HCT116 (cell line): ENCODE measurements around the gene GGT5. TPM values are rescaled to one million over a fixed set of nuclear protein-coding genes. Genes with fewer than 3 reads are reported as not detected.

ENCODE experiments used
- ATAC-seq: fragments of 200-7000 bp; cut with Tn5 transposase; 2 replicates; pipeline ENCODE4 v1.9.1; 2020; ENCODE audit warnings: mild to moderate bottlenecking, moderate library complexity
- BruUV-seq: library from RNA; stranded (reverse); fragments of 400-500 nt; replicated peaks from 2 replicates; lab custom pipeline; 2021; lab: Mats Ljungman, UMichigan
- CTCF ChIA-PET: fragments of 300-600 bp; sonication (Branson Sonifier 250); formaldehyde crosslinking; loops from one replicate; lab custom pipeline; 2021; ENCODE audit warnings: antibody characterized with exemption; lab: Charles Lee
- POLR2A ChIA-PET: fragments of 300-600, 350-600 bp; sonication (Branson Sonifier 250); formaldehyde crosslinking; loops from one replicate; lab custom pipeline; 2021; ENCODE audit warnings: antibody characterized with exemption; lab: Charles Lee
- RAD21 ChIA-PET, 2 experiments: fragments of 300-600 bp; sonication (Branson Sonifier 250); formaldehyde crosslinking; loops; one replicate each; lab custom pipeline; 2023; ENCODE audit warnings: low total read pairs in 2 of 2; ENCODE audit not compliant: uncharacterized antibody in 2 of 2, unreplicated experiment in 2 of 2, low non-redundant PET in 1 of 2; lab: Charles Lee
- DNase-seq: peaks from one replicate; pipeline ENCODE4 v3.0.0-alpha.2; 2010; ENCODE audit warnings: low read depth, low spot score
- H2AFZ ChIP-seq: fragments of 200-600 bp; shearing (Covaris generic), sonication (generic); 2 replicates; pipeline ENCODE4 v1.6.1; 2017; ENCODE audit warnings: low read depth, mixed run types, mixed read lengths, antibody characterized with exemption, low read length; ENCODE audit not compliant: poor library complexity, severe bottlenecking
- H3K27ac ChIP-seq: 2 replicates; pipeline ENCODE4 v1.5.1; 2012; ENCODE audit warnings: low read depth, low read length
- H3K27me3 ChIP-seq: fragments of 200-600 bp; sonication (generic); 2 replicates; pipeline ENCODE4 v1.6.1; 2016; ENCODE audit warnings: mixed run types, low read length, mixed read lengths; ENCODE audit not compliant: insufficient read depth
- H3K36me3 ChIP-seq, 2 experiments: fragments of 200-500 bp in 1 of 2; fragments of 200-600 bp in 1 of 2; sonication (Bioruptor generic) in 1 of 2; sonication (generic) in 1 of 2; 2 replicates each; pipeline versions ENCODE4 v1.5.1 to v1.6.1; 2014 to 2016; ENCODE audit warnings: low read length in 2 of 2, inconsistent platforms in 1 of 2, mixed read lengths in 1 of 2, mixed run types in 1 of 2; ENCODE audit not compliant: insufficient read depth in 2 of 2, control insufficient read depth in 1 of 2
- H3K4me1 ChIP-seq, 2 experiments: fragments of 200-600 bp in 1 of 2; sonication (generic) in 1 of 2; 2 replicates each; pipeline versions ENCODE4 v1.5.1 to v1.6.1; 2012 to 2017; ENCODE audit warnings: low read length in 2 of 2, inconsistent platforms in 1 of 2, mild to moderate bottlenecking in 1 of 2, mixed read lengths in 1 of 2, mixed run types in 1 of 2, moderate library complexity in 1 of 2; ENCODE audit not compliant: insufficient read depth in 2 of 2, control insufficient read depth in 1 of 2
- H3K4me2 ChIP-seq: fragments of 200-600 bp; sonication (generic); 2 replicates; pipeline ENCODE4 v1.6.1; 2017; ENCODE audit warnings: mixed run types, low read length, mixed read lengths
- H3K4me3 ChIP-seq, 2 experiments: fragments of 200-600 bp in 1 of 2; sonication (generic) in 1 of 2; replicated peaks in 1 of 2; 2 replicates each; pipeline ENCODE4 v1.5.1; 2011 to 2016; ENCODE audit warnings: low read length in 2 of 2, control low read depth in 1 of 2, low read depth in 1 of 2, mild to moderate bottlenecking in 1 of 2, mixed read lengths in 1 of 2, mixed run types in 1 of 2
- H3K79me2 ChIP-seq: fragments of 200-600 bp; sonication (generic); 2 replicates; pipeline ENCODE4 v1.6.1; 2017; ENCODE audit warnings: mild to moderate bottlenecking, mixed run types, low read length, moderate library complexity, mixed read lengths; ENCODE audit not compliant: insufficient read depth
- H3K9ac ChIP-seq: fragments of 200-600 bp; sonication (generic); 2 replicates; pipeline ENCODE4 v1.6.1; 2016; ENCODE audit warnings: low read length, mixed read lengths
- H3K9me2 ChIP-seq: fragments of 200-600 bp; sonication (generic), shearing (Covaris generic); 2 replicates; pipeline ENCODE4 v1.6.1; 2017; ENCODE audit warnings: mixed run types, mild to moderate bottlenecking, moderate library complexity; ENCODE audit not compliant: insufficient read depth
- H3K9me3 ChIP-seq, 2 experiments: fragments of 200-500 bp in 1 of 2; fragments of 200-600 bp in 1 of 2; sonication (Bioruptor generic) in 1 of 2; sonication (generic) in 1 of 2; 2 replicates each; pipeline ENCODE4 v1.6.1; 2014 to 2017; ENCODE audit warnings: low read length in 2 of 2, mixed read lengths in 2 of 2, inconsistent platforms in 1 of 2, low read depth in 1 of 2, mild to moderate bottlenecking in 1 of 2, mixed run types in 1 of 2, moderate library complexity in 1 of 2; ENCODE audit not compliant: control insufficient read depth in 1 of 2, insufficient read depth in 1 of 2
- H4K20me1 ChIP-seq: fragments of 200-600 bp; sonication (generic), shearing (Covaris generic); 2 replicates; pipeline ENCODE4 v1.6.1; 2017; ENCODE audit warnings: mixed run types, mild to moderate bottlenecking, moderate library complexity; ENCODE audit not compliant: insufficient read depth
- ATF3 ChIP-seq: IDR thresholded peaks from 2 replicates; pipeline ENCODE4 v1.6.1; 2012
- CBX3 ChIP-seq: IDR thresholded peaks from 2 replicates; pipeline ENCODE4 v1.6.1; 2012; ENCODE audit warnings: low read depth
- CEBPB ChIP-seq: IDR thresholded peaks from 2 replicates; pipeline ENCODE4 v1.6.1; 2012; ENCODE audit warnings: low read depth
- CTCF ChIP-seq, 3 experiments: fragments of 200-600 bp in 1 of 3; sonication (generic) in 1 of 3; IDR thresholded peaks in 2 of 3; conservative IDR thresholded peaks in 1 of 3; 2 replicates each; pipeline ENCODE4 v1.5.1; 2012 to 2017; ENCODE audit warnings: low read depth in 2 of 3, low read length in 2 of 3, antibody characterized with exemption in 1 of 3, borderline replicate concordance in 1 of 3, control low read depth in 1 of 3, mild to moderate bottlenecking in 1 of 3, mixed read lengths in 1 of 3, mixed run types in 1 of 3, moderate library complexity in 1 of 3; ENCODE audit not compliant: insufficient read depth in 1 of 3
- EGR1 ChIP-seq: IDR thresholded peaks from 2 replicates; pipeline ENCODE4 v1.6.1; 2012; ENCODE audit warnings: low read depth
- EZH2 ChIP-seq: fragments of 200-600 bp; sonication (generic); IDR thresholded peaks from 2 replicates; pipeline ENCODE4 v1.6.1; 2017; ENCODE audit warnings: antibody characterized with exemption, mixed run types
- EZH2phosphoT487 ChIP-seq: fragments of 200-600 bp; IDR thresholded peaks from 2 replicates; pipeline ENCODE4 v1.6.1; 2018; ENCODE audit warnings: antibody characterized with exemption, borderline replicate concordance
- POLR2AphosphoS5 ChIP-seq: IDR thresholded peaks from 2 replicates; pipeline ENCODE4 v1.6.1; 2011; ENCODE audit warnings: mild to moderate bottlenecking, low read depth, low read length, moderate library complexity
- TCF7L2 ChIP-seq: IDR thresholded peaks from 2 replicates; pipeline ENCODE4 v1.7.0; 2011; ENCODE audit warnings: borderline replicate concordance, inconsistent platforms; ENCODE audit not compliant: insufficient read depth, insufficient read length; ENCODE audit errors: extremely low read depth
- ZBTB33 ChIP-seq: IDR thresholded peaks from 2 replicates; pipeline ENCODE4 v1.6.1; 2011; ENCODE audit warnings: mild to moderate bottlenecking, low read length, moderate library complexity; ENCODE audit not compliant: insufficient replicate concordance; ENCODE audit errors: extremely low read depth
- ZFX ChIP-seq: fragments of 450-650 bp; IDR thresholded peaks from 2 replicates; pipeline ENCODE4 v1.6.1; 2017
- intact Hi-C: fragments of 100-400 bp; cut with micrococcal nuclease; formaldehyde crosslinking; loops from 2 replicates; pipeline ENCODE4 v1.10.0; 2022
- total RNA-seq: library from RNA; stranded (reverse); gene quantifications from one replicate; pipeline ENCODE4 v1.2.1, GENCODE V29; 2021; ENCODE audit not compliant: unreplicated experiment

The GGT5 gene
- total RNA-seq, 1 experiment from 2014 or later = 0.57 TPM

GRCh38 chr22:24176040-24176439 is 68.8 kb downstream of the GGT5 start:
- no peak overlapping the region for H3K4me3 ChIP-seq
- H4K20me1 ChIP-seq = no peaks in the 10 kb centered on the region
- DNase-seq (no peak), ATAC-seq (no peak)
- TF ChIP-seq ATF3 (no peak), ZBTB33 (no peak)
- ChIA-PET CTCF (interaction anchor here (1.3 to 2.3 kb wide), 6 partner anchors 10 to 350 kb away, joined by 3 to 29 read pairs (median 6); no protein-coding TSS in a partner anchor), POLR2A (no interaction called here), RAD21 (no interaction called here)
- H3K9ac ChIP-seq = no peak overlapping the region
- H3K27ac ChIP-seq = no peak overlapping the region
- H2AFZ ChIP-seq = no peak overlapping the region
- no peaks in the 10 kb centered on the region for H3K9me2 ChIP-seq
- no peaks in the 10 kb centered on the region for H3K27me3 ChIP-seq
- peaks cover 0 to 6% of the 10 kb centered on the region in 2 experiments; a peak in 3 of 4 replicates for H3K36me3 ChIP-seq
- no peaks in the 10 kb centered on the region for H3K79me2 ChIP-seq
- H3K4me1 ChIP-seq = peaks cover 3% of the 10 kb centered on the region in 2 experiments; a peak in 2 of 4 replicates
- intact Hi-C loops = loop anchor here (5.0 kb wide), 1 partner anchor 194 kb away; the partner anchor contains the start of gene GSTT2
- H3K4me2 ChIP-seq = no peak overlapping the region
- no TSS peak for BruUV-seq
- H3K9me3 ChIP-seq = no peaks in the 10 kb centered on the region

GRCh38 chr22:24175160-24175808 is 69.6 kb downstream of the GGT5 start:
- no peak overlapping the region for H3K27ac ChIP-seq
- intact Hi-C loops = loop anchor here (5.0 kb wide), 1 partner anchor 193 kb away; the partner anchor contains the start of gene GSTT2
- no peak overlapping the region for H3K4me2 ChIP-seq
- H2AFZ ChIP-seq = no peak overlapping the region
- H3K4me1 ChIP-seq = no peaks in the 10 kb centered on the region
- POLR2A ChIA-PET = no interaction called here
- no peaks in the 10 kb centered on the region for H3K9me3 ChIP-seq
- BruUV-seq = no TSS peak
- DNase-seq (peak; percentile 31), ATAC-seq (peak; percentile 89)
- H3K36me3 ChIP-seq = peaks cover 0 to 6% of the 10 kb centered on the region in 2 experiments; a peak in 3 of 4 replicates
- H3K9me2 ChIP-seq = no peaks in the 10 kb centered on the region
- H3K4me3 ChIP-seq = no peak overlapping the region
- H4K20me1 ChIP-seq = no peaks in the 10 kb centered on the region
- no peaks in the 10 kb centered on the region for H3K27me3 ChIP-seq
- CTCF ChIA-PET = interaction anchor here (0.6 to 2.3 kb wide), 19 partner anchors 9 to 380 kb away, joined by 3 to 29 read pairs (median 4); partner anchors contain the start of genes CABIN1 and GUCD1
- no peak overlapping the region for H3K9ac ChIP-seq
- no peaks in the 10 kb centered on the region for H3K79me2 ChIP-seq
- RAD21 ChIA-PET = no interaction called here
- TF ChIP-seq ZBTB33 = no peak
- no peak for TF ChIP-seq POLR2AphosphoS5
- no peak for TF ChIP-seq CBX3
- no peak for TF ChIP-seq EGR1
- TF ChIP-seq EZH2 = no peak
- no peak for TF ChIP-seq CEBPB
- no peak for TF ChIP-seq TCF7L2
- TF ChIP-seq CTCF (IDR thresholded peaks at IDR 0.05 in 2 of 3, conservative IDR thresholded peaks at IDR 0.05 in 1 of 3; ENCODE audit: borderline replicate concordance in 1 of 3, insufficient read depth in 1 of 3, low read depth in 2 of 3, low read length in 2 of 3) = peak; percentile 68 to 94 (median 85)
- no peak for TF ChIP-seq EZH2phosphoT487
- TF ChIP-seq ZFX = no peak
